HG03457 (cell line): ENCODE measurements around the gene NRDE2.

Source experiments
- ATAC-seq: cut with Tn5 transposase; IDR thresholded peaks from one replicate; pipeline ENCODE4 v1.9.1; 2021; ENCODE audit warnings: moderate number of reproducible peaks; ENCODE audit not compliant: unreplicated experiment

NRDE2 gene

GRCh38 chr14:90300611-90301047 lies 31.1 kb downstream of the NRDE2 start:
- ATAC-seq = no peak

GRCh38 chr14:90299408-90299807 lies 32.3 kb downstream of the NRDE2 start:
- no peak for ATAC-seq

GRCh38 chr14:90297876-90298629 lies 33.7 kb downstream of the NRDE2 start:
- ATAC-seq = no peak

- no peak for ATAC-seq
Observed at GRCh38 chr14:90296641-90297040, 35.1 kb downstream of the NRDE2 start.

- no peak for ATAC-seq
Observed at GRCh38 chr14:90295870-90296516, 35.7 kb downstream of the NRDE2 start.

GRCh38 chr14:90294872-90295271 lies 36.9 kb downstream of the NRDE2 start:
- ATAC-seq = no peak

- no peak for ATAC-seq
Observed at GRCh38 chr14:90293766-90294730, 37.7 kb downstream of the NRDE2 start.

- ATAC-seq = no peak
Observed at GRCh38 chr14:90291699-90292098, 40.0 kb downstream of the NRDE2 start.

- no peak for ATAC-seq
Observed at GRCh38 chr14:90290337-90291011, 41.3 kb downstream of the NRDE2 start.

GRCh38 chr14:90288651-90289355 lies 42.9 kb downstream of the NRDE2 start:
- ATAC-seq = no peak

- ATAC-seq = no peak
Observed at GRCh38 chr14:90287791-90288190, 44.0 kb downstream of the NRDE2 start.

GRCh38 chr14:90281756-90282155 lies 50.0 kb downstream of the NRDE2 start:
- ATAC-seq = no peak

- ATAC-seq = no peak
Observed at GRCh38 chr14:90281261-90281660, 50.5 kb downstream of the NRDE2 start.

- ATAC-seq = no peak
Observed at GRCh38 chr14:90280096-90280495, 51.6 kb downstream of the NRDE2 start.

- no peak for ATAC-seq
Observed at GRCh38 chr14:90278199-90279175, 53.3 kb downstream of the NRDE2 start.

GRCh38 chr14:90277581-90278198 lies 54.1 kb downstream of the NRDE2 start:
- ATAC-seq = no peak

GRCh38 chr14:90276646-90277367 lies 54.9 kb downstream of the NRDE2 start:
- no peak for ATAC-seq

- ATAC-seq = no peak
Observed at GRCh38 chr14:90275820-90276219, 55.9 kb downstream of the NRDE2 start.
